Measurements from ENCODE around the gene MLPH. TPM values are rescaled to one million over a fixed set of nuclear protein-coding genes. Genes with fewer than 3 reads are reported as not detected.

The MLPH gene
- total and polyA plus RNA-seq, 9 of the 15 experiments (the other 6 are each of a cell fraction or from before 2014, with no cell fraction given) = 0.22 TPM; not detected in 8

- H3K27ac ChIP-seq (ENCODE audit: extremely low read depth, low read depth, low read length) = no peak overlapping the region
- H3K36me3 ChIP-seq (ENCODE audit: control insufficient read depth, insufficient read depth, low read length) = no peaks in the 10 kb centered on the region
- DNase-seq (ENCODE audit: extremely low read depth in 1 of 4, low spot score in 3 of 4) = no peak
- no peak for ATAC-seq
- H3K27me3 ChIP-seq (ENCODE audit: control insufficient read depth in 2 of 2, insufficient read depth in 2 of 2, low read length in 2 of 2) = peaks cover 0 to 8% of the 10 kb centered on the region in 2 experiments; a peak in 1 of 5 replicates
- H3K4me2 ChIP-seq (ENCODE audit: insufficient read depth, low read length) = no peak overlapping the region
- H3K4me1 ChIP-seq (replicated peaks in 1 of 2; ENCODE audit: control insufficient read depth in 2 of 2, insufficient read depth in 2 of 2, low read length in 2 of 2) = no peaks in the 10 kb centered on the region
- no peak for TF ChIP-seq ZBTB33 (CRISPR knock-in tag; IDR thresholded peaks at IDR 0.05)
- TF ChIP-seq ZBTB49 (CRISPR knock-in tag; IDR thresholded peaks at IDR 0.05; ENCODE audit: borderline replicate concordance) = no peak
- TF ChIP-seq MED1 (CRISPR knock-in tag; IDR thresholded peaks at IDR 0.05; ENCODE audit: borderline replicate concordance) = no peak
- TF ChIP-seq GATAD2A (IDR thresholded peaks at IDR 0.05) = no peak
- TF ChIP-seq HDAC6 (IDR thresholded peaks at IDR 0.05; ENCODE audit: low read depth, low read length) = no peak
- TF ChIP-seq STAT5B (CRISPR knock-in tag; IDR thresholded peaks at IDR 0.05) = no peak
- TF ChIP-seq HMG20A (CRISPR knock-in tag; conservative IDR thresholded peaks at IDR 0.05) = no peak
- TF ChIP-seq ZNF77 (CRISPR knock-in tag; IDR thresholded peaks at IDR 0.05) = no peak
- TF ChIP-seq THRB (CRISPR knock-in tag; conservative IDR thresholded peaks at IDR 0.05) = no peak
- TF ChIP-seq SNRNP70 (optimal IDR thresholded peaks at IDR 0.05; ENCODE audit: low read depth, low read length) = no peak
- no peak for TF ChIP-seq LCOR (CRISPR knock-in tag; IDR thresholded peaks at IDR 0.05)
- no peak for TF ChIP-seq GTF2E2 (tag; IDR thresholded peaks at IDR 0.05)
- H3K9ac ChIP-seq (ENCODE audit: insufficient read depth in 1 of 2, low read depth in 2 of 2, low read length in 2 of 2) = no peak overlapping the region
- no peaks in the 10 kb centered on the region for H3K9me1 ChIP-seq (ENCODE audit: control insufficient read depth, insufficient read depth, low read length)
- no peak overlapping the region for H2AFZ ChIP-seq (ENCODE audit: low read depth, low read length)
- H3K9me3 ChIP-seq (replicated peaks; ENCODE audit: control insufficient read depth, insufficient read depth, low read depth, low read length) = no peaks in the 10 kb centered on the region
- ChIA-PET CTCF (ENCODE audit: low intra/inter-chr PET ratio) (no interaction called here), POLR2A (interaction anchor here (0.7 kb wide), 1 partner anchor 571 kb away, joined by 3 read pairs; no protein-coding TSS in a partner anchor)
- BruUV-seq (replicated peaks) = no TSS peak
- FAIRE-seq = no peak
- H3K4me3 ChIP-seq = no peak overlapping the region
- in situ Hi-C loops (cut with MboI) (no loop called here), intact Hi-C loops (cut with micrococcal nuclease) (no loop called here)
- no peaks in the 10 kb centered on the region for H4K20me1 ChIP-seq (replicated peaks; ENCODE audit: control insufficient read depth, insufficient read depth, low read length)
- H3K79me2 ChIP-seq (ENCODE audit: control insufficient read depth, insufficient read depth, low read length) = no peaks in the 10 kb centered on the region
- WGBS (ENCODE audit: insufficient coverage, low coverage, missing lambda C conversion rate) = 0% methylated on average over 1 of the region's 1 CpG
Observed at GRCh38 chr2:237517990-237518389, 30.9 kb downstream of the MLPH start.

Data from K562 (cell line).